MM.1S (cell line): ENCODE data around the gene HDAC10.

Experiments
- DNase-seq: peaks from one replicate; pipeline ENCODE4 v3.0.0-alpha.2; 2015
- H2AFZ ChIP-seq: fragments of 300-600 bp; sonication (generic); 2 replicates; pipeline ENCODE4 v1.6.0; 2016; ENCODE audit warnings: antibody characterized with exemption, low read length
- H3F3A ChIP-seq: fragments of 300-600 bp; sonication (generic); 2 replicates; pipeline ENCODE4 v1.6.1; 2016; ENCODE audit warnings: mild to moderate bottlenecking, antibody characterized with exemption, low read length, moderate library complexity, mixed read lengths; ENCODE audit not compliant: insufficient read depth
- H3K27ac ChIP-seq: fragments of 300-600 bp; sonication (generic); 2 replicates; pipeline ENCODE4 v1.5.1; 2016; ENCODE audit warnings: mild to moderate bottlenecking, low read length
- H3K27me3 ChIP-seq: fragments of 300-600 bp; sonication (generic); replicated peaks from 2 replicates; pipeline ENCODE4 v1.6.0; 2016; ENCODE audit warnings: low read length; ENCODE audit not compliant: insufficient read depth
- H3K36me3 ChIP-seq: fragments of 300-600 bp; sonication (generic); replicated peaks from 2 replicates; pipeline ENCODE4 v1.6.1; 2016; ENCODE audit warnings: mild to moderate bottlenecking, low read length, mixed read lengths; ENCODE audit not compliant: insufficient read depth
- H3K4me1 ChIP-seq: fragments of 300-600 bp; sonication (generic); 2 replicates; pipeline ENCODE4 v1.6.1; 2016; ENCODE audit warnings: low read length, mixed read lengths
- H3K4me2 ChIP-seq: fragments of 300-600 bp; sonication (generic); 2 replicates; pipeline ENCODE4 v1.6.0; 2016; ENCODE audit warnings: low read depth, low read length
- H3K4me3 ChIP-seq: fragments of 300-600 bp; sonication (generic); 2 replicates; pipeline ENCODE4 v1.5.1; 2016; ENCODE audit warnings: low read length, mixed read lengths
- H3K79me2 ChIP-seq: fragments of 300-600 bp; sonication (generic); 2 replicates; pipeline ENCODE4 v1.6.1; 2016; ENCODE audit warnings: mixed run types, low read length, mixed read lengths
- H3K9ac ChIP-seq: fragments of 300-600 bp; sonication (generic); 2 replicates; pipeline ENCODE4 v1.6.1; 2016; ENCODE audit warnings: low read length, mixed read lengths
- H3K9me2 ChIP-seq: fragments of 300-600 bp; sonication (generic); replicated peaks from 2 replicates; pipeline ENCODE4 v1.6.1; 2016; ENCODE audit warnings: mild to moderate bottlenecking, low read length, mixed read lengths; ENCODE audit not compliant: insufficient read depth
- H3K9me3 ChIP-seq: fragments of 300-600 bp; sonication (generic); replicated peaks from 2 replicates; pipeline ENCODE4 v1.6.1; 2016; ENCODE audit warnings: mild to moderate bottlenecking, low read length, mixed read lengths; ENCODE audit not compliant: insufficient read depth
- H4K20me1 ChIP-seq: fragments of 300-600 bp; sonication (generic); 2 replicates; pipeline ENCODE4 v1.6.1; 2016; ENCODE audit warnings: mild to moderate bottlenecking, low read length, moderate library complexity, mixed read lengths; ENCODE audit not compliant: insufficient read depth
- EZH2 ChIP-seq: fragments of 300-600 bp; sonication (generic); optimal IDR thresholded peaks from 2 replicates; pipeline ENCODE3; 2017; ENCODE audit warnings: low read depth, mild to moderate bottlenecking, antibody characterized with exemption, low read length, mixed read lengths
- EZH2phosphoT487 ChIP-seq: fragments of 300-600 bp; sonication (generic); IDR thresholded peaks from 2 replicates; pipeline ENCODE4 v1.6.1; 2018; ENCODE audit warnings: antibody characterized with exemption, low read length
- TF ChIP-seq, protein P1 (sequence below): fragments of 300-600 bp; sonication (generic); IDR thresholded peaks from 2 replicates; pipeline ENCODE4 v1.5.1; 2016; ENCODE audit warnings: antibody characterized with exemption, low read length, mixed read lengths

Gene HDAC10

DNA sequence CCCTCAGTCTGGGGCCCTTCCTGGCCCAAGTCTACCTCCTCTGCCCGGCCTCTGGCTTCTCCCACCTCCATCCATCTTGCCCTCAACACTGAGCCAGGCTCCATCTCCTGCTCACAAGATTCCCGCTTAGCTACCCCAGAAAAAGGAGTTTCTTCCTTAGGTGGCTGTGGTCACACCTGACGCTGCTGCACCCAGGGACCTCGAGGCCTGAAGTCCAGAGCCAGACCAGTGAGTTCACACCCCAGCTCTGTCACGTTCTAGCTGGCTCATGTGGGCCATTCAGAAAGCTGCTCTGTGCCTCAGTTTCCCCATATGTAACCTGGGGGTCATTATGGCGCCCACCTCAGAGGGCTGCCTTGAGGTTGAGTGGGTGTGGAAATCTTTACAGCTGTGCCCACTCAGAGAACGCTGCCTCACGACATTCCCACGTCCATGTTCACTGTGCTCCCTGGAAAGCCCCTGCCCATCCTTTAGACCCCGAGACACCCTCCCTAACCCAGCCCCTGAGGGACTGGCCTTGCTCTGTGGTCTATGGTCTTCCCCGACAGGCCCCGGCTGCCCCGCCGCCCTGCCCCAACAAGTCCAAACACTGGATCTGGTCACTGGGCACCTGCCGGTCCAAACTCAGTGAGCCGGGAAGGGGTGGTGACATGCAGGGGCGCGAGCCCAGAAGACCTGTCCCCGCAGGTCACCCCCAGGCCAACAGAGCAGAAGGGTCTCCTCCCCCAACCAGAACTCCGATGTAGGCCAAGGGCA lies 46.6 kb upstream of the HDAC10 start:
- H3F3A ChIP-seq = no peaks in the 10 kb centered on the region
- no peak overlapping the region for H3K4me3 ChIP-seq
- no peaks in the 10 kb centered on the region for H3K27me3 ChIP-seq
- H3K4me2 ChIP-seq = no peak overlapping the region
- no peaks in the 10 kb centered on the region for H3K9me2 ChIP-seq
- no peaks in the 10 kb centered on the region for H3K4me1 ChIP-seq
- no peaks in the 10 kb centered on the region for H3K9me3 ChIP-seq
- no peak overlapping the region for H2AFZ ChIP-seq
- TF ChIP-seq EZH2phosphoT487 (no peak), EZH2 (no peak)
- TF ChIP-seq, protein P1, sequence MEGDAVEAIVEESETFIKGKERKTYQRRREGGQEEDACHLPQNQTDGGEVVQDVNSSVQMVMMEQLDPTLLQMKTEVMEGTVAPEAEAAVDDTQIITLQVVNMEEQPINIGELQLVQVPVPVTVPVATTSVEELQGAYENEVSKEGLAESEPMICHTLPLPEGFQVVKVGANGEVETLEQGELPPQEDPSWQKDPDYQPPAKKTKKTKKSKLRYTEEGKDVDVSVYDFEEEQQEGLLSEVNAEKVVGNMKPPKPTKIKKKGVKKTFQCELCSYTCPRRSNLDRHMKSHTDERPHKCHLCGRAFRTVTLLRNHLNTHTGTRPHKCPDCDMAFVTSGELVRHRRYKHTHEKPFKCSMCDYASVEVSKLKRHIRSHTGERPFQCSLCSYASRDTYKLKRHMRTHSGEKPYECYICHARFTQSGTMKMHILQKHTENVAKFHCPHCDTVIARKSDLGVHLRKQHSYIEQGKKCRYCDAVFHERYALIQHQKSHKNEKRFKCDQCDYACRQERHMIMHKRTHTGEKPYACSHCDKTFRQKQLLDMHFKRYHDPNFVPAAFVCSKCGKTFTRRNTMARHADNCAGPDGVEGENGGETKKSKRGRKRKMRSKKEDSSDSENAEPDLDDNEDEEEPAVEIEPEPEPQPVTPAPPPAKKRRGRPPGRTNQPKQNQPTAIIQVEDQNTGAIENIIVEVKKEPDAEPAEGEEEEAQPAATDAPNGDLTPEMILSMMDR = no peak
- H3K36me3 ChIP-seq = no peaks in the 10 kb centered on the region
- no peak for DNase-seq
- peaks cover 17% of the 10 kb centered on the region; the same call in 1 of the 2 replicates for H3K79me2 ChIP-seq
- H4K20me1 ChIP-seq = no peaks in the 10 kb centered on the region
- no peak overlapping the region for H3K9ac ChIP-seq
- no peak overlapping the region for H3K27ac ChIP-seq

DNA sequence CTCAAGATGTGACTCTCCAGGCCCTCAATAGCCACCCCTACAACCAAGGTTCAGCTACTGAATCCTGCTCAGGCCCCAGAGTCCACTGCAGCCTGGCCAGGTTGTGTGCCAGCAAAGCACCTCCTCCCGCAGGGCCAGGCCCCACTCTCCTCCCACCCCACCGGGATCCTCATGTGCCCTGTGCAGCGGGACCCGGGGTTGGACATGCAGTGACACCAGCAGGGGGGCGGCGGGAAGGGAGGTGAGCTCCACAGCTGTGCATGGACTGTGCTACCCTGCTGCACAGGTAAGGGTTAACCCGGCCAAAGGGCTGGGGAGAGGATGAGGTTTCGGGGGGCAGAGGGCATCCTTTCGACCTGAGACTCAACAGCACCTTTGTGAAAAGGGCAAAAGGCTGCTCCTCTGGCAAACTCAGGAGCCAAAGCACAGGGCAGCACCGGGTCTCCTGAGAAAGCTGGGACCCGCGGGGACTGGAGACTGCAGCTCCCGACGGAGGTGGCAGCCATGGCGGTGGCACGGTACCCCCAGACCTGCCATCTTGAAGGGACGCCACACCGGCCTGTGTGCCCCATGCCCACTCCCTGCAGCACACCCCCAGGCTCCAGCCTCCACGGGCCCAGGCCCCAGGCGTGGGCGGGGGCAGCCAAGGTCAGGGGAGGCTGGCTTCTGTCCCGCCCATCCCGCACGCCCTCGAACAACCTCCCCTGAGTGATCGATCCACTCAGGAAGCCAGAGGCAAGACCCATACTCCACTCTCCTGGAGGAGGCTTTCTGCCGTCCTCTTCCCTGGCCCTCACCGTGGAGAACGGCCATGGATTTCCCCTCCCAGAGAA lies 45.8 kb upstream of the HDAC10 start:
- H3K4me3 ChIP-seq = no peak overlapping the region
- H3F3A ChIP-seq = no peaks in the 10 kb centered on the region
- no peaks in the 10 kb centered on the region for H3K4me1 ChIP-seq
- H3K4me2 ChIP-seq = no peak overlapping the region
- peaks cover 18% of the 10 kb centered on the region; the same call in 1 of the 2 replicates for H3K79me2 ChIP-seq
- no peaks in the 10 kb centered on the region for H3K9me3 ChIP-seq
- no peak for DNase-seq
- H3K27ac ChIP-seq = no peak overlapping the region
- H3K9me2 ChIP-seq = no peaks in the 10 kb centered on the region
- H3K9ac ChIP-seq = no peak overlapping the region
- no peaks in the 10 kb centered on the region for H3K27me3 ChIP-seq
- TF ChIP-seq, protein P1 = no peak
- TF ChIP-seq EZH2phosphoT487 (no peak), EZH2 (no peak)
- no peaks in the 10 kb centered on the region for H3K36me3 ChIP-seq
- no peak overlapping the region for H2AFZ ChIP-seq
- H4K20me1 ChIP-seq = no peaks in the 10 kb centered on the region

DNA sequence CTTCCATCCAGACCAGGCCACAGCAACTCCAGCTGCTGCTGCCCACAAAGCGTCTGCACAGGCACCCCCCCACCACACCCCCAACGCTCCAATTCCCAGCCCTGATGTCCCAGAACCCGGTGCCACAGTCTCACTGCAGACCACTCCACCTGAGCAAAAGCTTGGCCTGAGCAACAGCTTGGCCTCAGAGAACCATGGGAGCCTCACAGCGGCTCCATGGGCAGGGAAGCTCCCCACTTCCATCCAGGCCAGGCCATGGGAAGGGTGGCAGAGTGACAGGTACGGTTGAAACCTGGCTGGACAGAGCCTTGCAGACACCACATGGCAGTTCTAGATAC lies 43.2 kb upstream of the HDAC10 start:
- Histone ChIP-seq H3K27me3 (no peaks in the 10 kb centered on the region), H3K9ac (no peak overlapping the region), H2AFZ (no peak overlapping the region), H3K36me3 (no peaks in the 10 kb centered on the region), H4K20me1 (no peaks in the 10 kb centered on the region), H3K4me2 (no peak overlapping the region), H3K27ac (no peak overlapping the region), H3K9me3 (no peaks in the 10 kb centered on the region), H3F3A (no peaks in the 10 kb centered on the region), H3K9me2 (no peaks in the 10 kb centered on the region), H3K79me2 (peaks cover 13% of the 10 kb centered on the region; the same call in 1 of the 2 replicates), H3K4me3 (no peak overlapping the region), H3K4me1 (no peaks in the 10 kb centered on the region)
- TF ChIP-seq EZH2phosphoT487 = no peak
- TF ChIP-seq, protein P1 = no peak
- no peak for TF ChIP-seq EZH2
- DNase-seq = no peak
